Loucy (cell line): Measurements from ENCODE around the gene TAF13.

Experiments used
- H2AFZ ChIP-seq: fragments of 200-600 bp; sonication (generic); 2 replicates; pipeline ENCODE4 v1.6.0; 2016; ENCODE audit warnings: antibody characterized with exemption, mild to moderate bottlenecking, low read length, moderate library complexity
- H3F3A ChIP-seq: fragments of 200-600 bp; 2 replicates; pipeline ENCODE4 v1.6.0; 2016; ENCODE audit warnings: antibody characterized with exemption, low read depth, mild to moderate bottlenecking
- H3K27me3 ChIP-seq: fragments of 200-600 bp; sonication (generic); 2 replicates; pipeline ENCODE4 v1.6.1; 2014; ENCODE audit warnings: low read length, mild to moderate bottlenecking; ENCODE audit not compliant: insufficient read depth, poor library complexity, severe bottlenecking
- H3K36me3 ChIP-seq: fragments of 200-600 bp; sonication (generic); 2 replicates; pipeline ENCODE4 v1.6.1; 2016; ENCODE audit warnings: low read length; ENCODE audit not compliant: insufficient read depth
- H3K4me1 ChIP-seq: fragments of 200-600 bp; sonication (generic); 2 replicates; pipeline ENCODE4 v1.5.1; 2014; ENCODE audit warnings: low read length, mild to moderate bottlenecking; ENCODE audit not compliant: insufficient read depth, poor library complexity, severe bottlenecking
- H3K4me2 ChIP-seq: fragments of 200-600 bp; sonication (generic); 2 replicates; pipeline ENCODE4 v1.6.0; 2014; ENCODE audit warnings: antibody characterized with exemption, low read length, low read depth, mild to moderate bottlenecking; ENCODE audit not compliant: poor library complexity, severe bottlenecking
- H3K4me3 ChIP-seq: fragments of 200-600 bp; sonication (generic); 2 replicates; pipeline ENCODE4 v1.5.1; 2014; ENCODE audit warnings: low read length, mild to moderate bottlenecking, mixed read lengths; ENCODE audit not compliant: poor library complexity, severe bottlenecking
- H3K79me2 ChIP-seq: fragments of 200-600 bp; sonication (generic); 2 replicates; pipeline ENCODE4 v1.6.1; 2014; ENCODE audit warnings: low read length; ENCODE audit not compliant: insufficient read depth
- H3K9ac ChIP-seq: fragments of 200-600 bp; sonication (generic); 2 replicates; pipeline ENCODE4 v1.6.0; 2014; ENCODE audit warnings: mild to moderate bottlenecking, low read depth, low read length, moderate library complexity; ENCODE audit not compliant: poor library complexity, severe bottlenecking
- H3K9me2 ChIP-seq: fragments of 200-600 bp; sonication (generic); replicated peaks from 2 replicates; pipeline ENCODE4 v1.6.1; 2016; ENCODE audit warnings: low read depth, low read length, mixed read lengths
- H3K9me3 ChIP-seq: fragments of 200-600 bp; sonication (generic); 2 replicates; pipeline ENCODE4 v1.6.1; 2014; ENCODE audit warnings: mild to moderate bottlenecking, antibody characterized with exemption, low read length, low read depth; ENCODE audit not compliant: insufficient read depth
- H4K20me1 ChIP-seq: fragments of 200-600 bp; sonication (generic); 2 replicates; pipeline ENCODE4 v1.6.0; 2014; ENCODE audit warnings: antibody characterized with exemption, low read length, mild to moderate bottlenecking; ENCODE audit not compliant: insufficient read depth, poor library complexity, severe bottlenecking
- EZH2phosphoT487 ChIP-seq: fragments of 200-600 bp; IDR thresholded peaks from 2 replicates; pipeline ENCODE4 v1.6.1; 2018; ENCODE audit warnings: antibody characterized with exemption, mild to moderate bottlenecking, moderate library complexity, borderline replicate concordance
- TF ChIP-seq, protein P1 (sequence below): fragments of 200-600 bp; sonication (generic); conservative IDR thresholded peaks from 2 replicates; pipeline ENCODE4 v1.5.1; 2014; ENCODE audit warnings: mild to moderate bottlenecking, antibody characterized with exemption, low read length

The TAF13 gene

DNA sequence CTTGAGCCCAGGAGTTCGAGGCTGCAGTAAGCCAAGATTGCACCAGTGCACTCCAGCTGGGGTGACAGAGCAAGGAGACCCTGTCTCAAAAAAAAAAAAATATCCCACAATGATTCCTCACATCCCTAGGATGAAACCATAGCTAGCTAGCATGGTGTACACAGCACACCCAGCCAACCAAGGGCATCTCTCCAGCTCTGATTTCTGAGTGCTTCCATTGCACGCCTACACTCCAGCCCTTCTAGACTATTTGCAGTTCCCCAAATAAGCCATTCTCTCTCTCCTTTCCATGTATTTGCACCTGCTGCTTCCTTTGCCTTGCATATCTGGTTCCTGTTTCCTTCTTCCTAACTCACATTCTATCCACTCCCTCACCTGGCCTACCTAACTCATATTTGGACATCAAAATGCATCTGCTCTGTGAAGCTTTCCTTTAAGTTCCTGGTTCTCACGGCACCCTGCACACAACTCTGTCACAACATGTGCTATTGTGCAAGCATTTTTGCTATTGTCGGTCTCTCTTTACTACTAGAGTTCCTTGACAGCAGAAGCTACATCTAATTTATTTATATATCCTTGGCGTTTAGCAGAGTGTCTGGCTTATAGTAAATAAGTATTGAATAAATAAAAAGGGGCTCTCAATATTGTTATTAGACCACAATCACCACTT lies 35.7 kb upstream of the TAF13 start:
- Histone ChIP-seq H3K79me2 (no peaks in the 10 kb centered on the region), H3K4me3 (no peak overlapping the region), H3K4me1 (peaks cover 16% of the 10 kb centered on the region), H3K9ac (no peak overlapping the region), H3K27me3 (peaks cover 17% of the 10 kb centered on the region), H4K20me1 (no peaks in the 10 kb centered on the region), H3K36me3 (no peaks in the 10 kb centered on the region), H3K4me2 (no peak overlapping the region), H3F3A (no peaks in the 10 kb centered on the region), H2AFZ (no peak overlapping the region), H3K9me2 (no peaks in the 10 kb centered on the region), H3K9me3 (no peaks in the 10 kb centered on the region)
- TF ChIP-seq, protein P1, sequence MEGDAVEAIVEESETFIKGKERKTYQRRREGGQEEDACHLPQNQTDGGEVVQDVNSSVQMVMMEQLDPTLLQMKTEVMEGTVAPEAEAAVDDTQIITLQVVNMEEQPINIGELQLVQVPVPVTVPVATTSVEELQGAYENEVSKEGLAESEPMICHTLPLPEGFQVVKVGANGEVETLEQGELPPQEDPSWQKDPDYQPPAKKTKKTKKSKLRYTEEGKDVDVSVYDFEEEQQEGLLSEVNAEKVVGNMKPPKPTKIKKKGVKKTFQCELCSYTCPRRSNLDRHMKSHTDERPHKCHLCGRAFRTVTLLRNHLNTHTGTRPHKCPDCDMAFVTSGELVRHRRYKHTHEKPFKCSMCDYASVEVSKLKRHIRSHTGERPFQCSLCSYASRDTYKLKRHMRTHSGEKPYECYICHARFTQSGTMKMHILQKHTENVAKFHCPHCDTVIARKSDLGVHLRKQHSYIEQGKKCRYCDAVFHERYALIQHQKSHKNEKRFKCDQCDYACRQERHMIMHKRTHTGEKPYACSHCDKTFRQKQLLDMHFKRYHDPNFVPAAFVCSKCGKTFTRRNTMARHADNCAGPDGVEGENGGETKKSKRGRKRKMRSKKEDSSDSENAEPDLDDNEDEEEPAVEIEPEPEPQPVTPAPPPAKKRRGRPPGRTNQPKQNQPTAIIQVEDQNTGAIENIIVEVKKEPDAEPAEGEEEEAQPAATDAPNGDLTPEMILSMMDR: no peak
- no peak for TF ChIP-seq EZH2phosphoT487

DNA sequence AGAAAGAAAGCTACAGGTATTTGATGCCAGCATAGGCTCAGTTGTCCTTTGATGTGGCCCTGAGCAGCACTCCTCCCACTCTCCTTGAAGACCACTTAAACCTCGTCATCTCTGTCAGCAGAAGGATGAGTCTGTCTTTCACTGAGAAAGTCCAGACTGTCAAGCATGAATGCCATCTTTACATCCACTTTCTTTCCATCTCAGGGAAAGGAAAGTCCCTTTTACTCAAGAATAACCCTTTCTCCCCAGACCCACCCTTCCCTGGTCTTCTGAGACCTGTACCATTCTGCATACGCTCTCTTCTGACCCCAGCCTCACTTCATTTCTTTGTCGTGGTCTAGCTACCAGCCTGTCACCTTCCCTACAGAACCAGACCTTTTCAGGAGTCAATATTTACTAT lies 34.1 kb upstream of the TAF13 start:
- Histone ChIP-seq H3K9me3 (no peaks in the 10 kb centered on the region), H3K79me2 (no peaks in the 10 kb centered on the region), H4K20me1 (no peaks in the 10 kb centered on the region), H3K9me2 (no peaks in the 10 kb centered on the region), H3K4me3 (no peak overlapping the region), H2AFZ (no peak overlapping the region), H3K36me3 (no peaks in the 10 kb centered on the region), H3K4me1 (peaks cover 8% of the 10 kb centered on the region), H3K9ac (no peak overlapping the region), H3K27me3 (peaks cover 17% of the 10 kb centered on the region), H3F3A (no peaks in the 10 kb centered on the region), H3K4me2 (no peak overlapping the region)
- no peak for TF ChIP-seq EZH2phosphoT487
- TF ChIP-seq, protein P1: no peak

DNA sequence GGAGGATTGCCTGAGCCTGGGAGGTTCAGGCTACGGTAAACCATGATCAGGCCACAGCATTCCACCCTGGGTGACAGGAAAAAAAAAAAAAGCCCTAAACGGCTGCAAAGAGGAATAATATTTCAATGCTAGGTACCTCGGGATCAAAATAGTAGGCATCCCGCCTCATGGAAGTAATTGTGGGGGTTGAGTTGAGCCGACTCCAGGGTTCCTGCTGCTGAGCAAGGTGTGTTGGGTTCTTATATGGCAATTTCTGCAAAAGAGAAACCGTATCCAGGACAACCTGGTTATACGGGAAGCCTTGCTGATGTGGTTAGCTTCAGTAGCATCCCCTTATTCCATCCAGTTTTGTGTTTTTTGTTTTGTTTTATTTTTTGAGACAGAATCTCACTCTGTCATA lies 32.0 kb upstream of the TAF13 start:
- no peaks in the 10 kb centered on the region for H3K9me2 ChIP-seq
- H2AFZ ChIP-seq: no peak overlapping the region
- H3K9ac ChIP-seq: no peak overlapping the region
- no peaks in the 10 kb centered on the region for H3F3A ChIP-seq
- H3K36me3 ChIP-seq: no peaks in the 10 kb centered on the region
- H3K9me3 ChIP-seq: no peaks in the 10 kb centered on the region
- peaks cover 7% of the 10 kb centered on the region for H3K4me1 ChIP-seq
- no peak overlapping the region for H3K4me2 ChIP-seq
- TF ChIP-seq, protein P1: no peak
- no peak for TF ChIP-seq EZH2phosphoT487
- H3K79me2 ChIP-seq: no peaks in the 10 kb centered on the region
- no peaks in the 10 kb centered on the region for H3K27me3 ChIP-seq
- H4K20me1 ChIP-seq: no peaks in the 10 kb centered on the region
- H3K4me3 ChIP-seq: no peak overlapping the region
